GM12872 (cell line): ENCODE results near the gene VCL.

ENCODE experiments used
- TF ChIP-seq, protein P1 (sequence below): IDR thresholded peaks from 3 replicates; pipeline ENCODE4 v1.5.1; 2011; ENCODE audit warnings: low read depth, mild to moderate bottlenecking, low read length, moderate library complexity; ENCODE audit not compliant: insufficient read depth

VCL gene

DNA sequence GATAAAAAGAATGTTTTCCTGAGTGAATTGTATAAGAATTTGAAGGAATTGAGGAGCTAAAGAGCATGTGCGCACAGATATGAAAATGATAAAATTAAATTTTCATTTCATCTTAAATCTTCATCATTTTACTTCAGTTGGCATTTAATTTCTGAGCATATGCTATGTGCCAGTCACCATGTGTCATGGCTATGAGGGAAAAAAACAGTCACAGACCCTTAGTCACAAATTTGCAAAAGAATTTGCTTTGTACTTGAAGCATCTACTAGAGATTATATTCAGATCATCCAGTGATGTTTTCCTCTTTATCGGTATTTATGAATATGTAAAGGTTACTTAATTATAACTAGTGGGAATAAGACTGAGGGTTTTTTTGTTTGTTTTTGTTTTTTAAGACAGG is 29.8 kb downstream of the VCL start:
- TF ChIP-seq, protein P1, sequence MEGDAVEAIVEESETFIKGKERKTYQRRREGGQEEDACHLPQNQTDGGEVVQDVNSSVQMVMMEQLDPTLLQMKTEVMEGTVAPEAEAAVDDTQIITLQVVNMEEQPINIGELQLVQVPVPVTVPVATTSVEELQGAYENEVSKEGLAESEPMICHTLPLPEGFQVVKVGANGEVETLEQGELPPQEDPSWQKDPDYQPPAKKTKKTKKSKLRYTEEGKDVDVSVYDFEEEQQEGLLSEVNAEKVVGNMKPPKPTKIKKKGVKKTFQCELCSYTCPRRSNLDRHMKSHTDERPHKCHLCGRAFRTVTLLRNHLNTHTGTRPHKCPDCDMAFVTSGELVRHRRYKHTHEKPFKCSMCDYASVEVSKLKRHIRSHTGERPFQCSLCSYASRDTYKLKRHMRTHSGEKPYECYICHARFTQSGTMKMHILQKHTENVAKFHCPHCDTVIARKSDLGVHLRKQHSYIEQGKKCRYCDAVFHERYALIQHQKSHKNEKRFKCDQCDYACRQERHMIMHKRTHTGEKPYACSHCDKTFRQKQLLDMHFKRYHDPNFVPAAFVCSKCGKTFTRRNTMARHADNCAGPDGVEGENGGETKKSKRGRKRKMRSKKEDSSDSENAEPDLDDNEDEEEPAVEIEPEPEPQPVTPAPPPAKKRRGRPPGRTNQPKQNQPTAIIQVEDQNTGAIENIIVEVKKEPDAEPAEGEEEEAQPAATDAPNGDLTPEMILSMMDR: no peak

DNA sequence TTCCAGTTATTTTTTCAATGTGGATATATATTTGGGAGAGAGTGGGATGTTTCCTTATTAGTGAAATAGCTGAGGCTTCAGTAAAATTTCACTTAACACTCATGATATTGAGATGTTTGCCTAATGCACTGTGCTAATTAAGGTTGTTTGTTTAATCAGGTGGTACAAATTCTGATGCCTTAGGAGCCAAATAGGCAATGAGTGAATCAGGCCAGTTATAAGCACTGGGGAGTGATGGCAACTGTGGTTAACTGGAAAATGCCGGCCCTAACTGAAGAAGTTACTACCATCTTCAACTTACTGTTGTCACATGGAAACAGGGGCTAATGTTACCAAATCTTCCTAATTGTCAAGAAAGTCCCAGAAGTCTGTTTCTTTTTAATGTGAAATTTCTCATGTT is 32.0 kb downstream of the VCL start:
- TF ChIP-seq, protein P1: no peak

DNA sequence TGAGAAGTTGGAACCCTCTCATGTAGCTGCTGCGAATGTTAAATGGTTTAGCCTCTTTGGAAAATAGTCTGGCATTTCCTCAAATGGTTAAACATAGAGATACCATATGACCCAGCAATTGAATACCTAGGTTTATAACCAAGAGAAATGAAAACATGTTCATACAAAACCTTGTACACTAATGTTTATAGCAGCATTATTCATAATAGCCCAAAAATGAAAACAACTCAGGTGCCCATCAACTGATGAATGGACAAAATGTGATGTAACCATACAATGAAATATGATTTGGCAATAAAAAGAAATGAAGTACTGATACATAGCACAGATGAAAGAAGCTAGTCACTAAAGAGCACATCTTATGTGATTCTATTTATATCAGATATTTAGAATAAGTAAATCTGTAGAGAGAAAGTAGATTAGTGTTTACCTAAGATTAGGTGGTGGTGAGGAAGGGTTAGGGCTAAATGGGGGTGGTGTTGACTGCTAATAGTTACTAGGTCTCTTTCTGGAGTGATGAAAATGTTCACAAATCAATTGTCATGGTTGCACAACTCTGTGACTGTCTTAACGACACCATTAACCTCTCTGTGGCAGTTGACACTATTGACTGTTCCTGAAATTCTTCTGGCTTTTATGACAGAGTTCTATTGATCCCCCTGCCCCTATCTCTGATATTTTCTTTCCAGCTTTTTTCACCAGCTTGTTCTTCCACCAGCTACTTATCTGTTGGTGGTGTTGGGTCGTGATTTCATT is 35.2 kb downstream of the VCL start:
- TF ChIP-seq, protein P1: no peak

DNA sequence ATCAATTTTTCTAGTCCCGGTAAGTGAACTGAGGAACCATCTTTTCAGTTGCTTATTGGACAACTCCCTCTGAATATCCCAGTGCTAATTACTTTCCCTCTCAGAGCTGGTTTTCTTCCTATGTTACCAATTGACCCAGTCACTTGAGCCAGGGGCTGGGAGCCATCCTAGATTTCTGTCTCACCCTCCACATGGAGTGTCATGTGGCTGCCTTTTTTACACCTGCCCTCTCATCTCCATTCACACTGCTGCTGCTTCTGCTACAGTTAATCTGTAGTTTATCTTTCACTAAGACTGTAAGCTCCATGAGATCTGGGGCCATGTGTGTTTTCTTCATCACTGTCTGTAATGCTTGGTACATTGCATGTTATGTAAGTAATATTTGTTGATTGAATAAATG is 35.8 kb downstream of the VCL start:
- TF ChIP-seq, protein P1: no peak

DNA sequence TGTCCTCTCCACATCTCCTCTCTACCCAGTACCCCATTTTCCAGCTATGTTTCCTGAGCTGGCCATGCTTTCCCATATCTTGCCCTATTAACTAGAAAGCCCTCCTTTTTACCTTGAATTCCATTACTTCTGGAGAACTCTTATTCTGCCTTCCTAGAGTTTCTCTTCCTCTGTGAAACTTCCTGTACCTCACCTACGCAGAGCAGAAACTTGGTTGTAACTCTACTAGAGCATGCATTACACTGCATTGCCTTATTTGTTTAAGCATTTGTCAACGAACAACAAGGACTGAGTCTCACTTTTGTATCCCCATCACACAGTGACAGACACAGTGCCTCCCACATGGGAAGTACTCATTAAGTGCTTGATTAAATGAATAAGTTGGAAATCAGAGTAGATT is 36.4 kb downstream of the VCL start:
- TF ChIP-seq, protein P1: no peak

DNA sequence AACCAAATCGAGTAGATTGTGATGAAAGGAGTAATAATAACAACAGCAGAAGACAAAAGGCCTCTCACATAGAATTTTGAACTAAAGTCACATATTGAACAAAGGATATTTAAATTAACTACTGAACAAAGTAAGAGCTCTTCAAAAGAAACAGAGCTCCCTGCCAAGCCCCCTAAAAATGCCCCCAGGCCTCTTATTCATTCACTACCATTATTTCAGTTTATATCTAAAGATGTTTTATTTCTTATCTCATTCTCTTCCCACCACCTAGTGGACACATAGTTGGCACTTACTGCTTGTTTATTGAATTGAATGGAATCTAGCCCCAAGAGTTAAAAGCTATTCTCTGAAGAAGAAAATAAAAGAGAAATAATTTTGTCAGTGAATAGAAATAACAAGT is 37.4 kb downstream of the VCL start:
- TF ChIP-seq, protein P1: peak; percentile 6; the same call in 1 of the 3 replicates

DNA sequence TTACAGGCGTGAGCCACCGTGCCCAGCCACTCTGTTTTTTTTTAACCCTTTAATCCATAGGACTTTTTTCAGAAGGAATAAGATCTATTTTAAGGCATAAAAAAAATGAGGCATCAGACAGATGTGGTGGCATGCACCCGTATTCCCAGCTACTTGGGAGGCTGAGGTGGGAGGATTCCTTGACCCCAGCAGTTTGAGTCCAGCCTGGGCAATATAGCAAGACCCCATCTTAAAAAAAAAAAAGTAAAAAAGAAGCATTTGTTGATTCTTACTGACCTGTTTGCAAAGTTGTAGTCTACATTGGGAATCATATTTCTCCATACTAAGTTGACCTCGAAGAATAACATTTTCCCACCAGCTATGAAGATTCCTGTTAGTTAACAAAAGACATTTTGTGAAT is 38.6 kb downstream of the VCL start:
- TF ChIP-seq, protein P1: no peak
